ENCODE data around the gene APBB2.

- TF ChIP-seq ZNF274 (IDR thresholded peaks at IDR 0.05; ENCODE audit: low read depth, low read length) (no peak), YY1 (IDR thresholded peaks at IDR 0.05; ENCODE audit: insufficient read depth, insufficient read length) (no peak)
These were observed 41.6 kb downstream of the APBB2 start for GRCh38 chr4:41172786-41173185.
